HG03457 (cell line): ENCODE data around the gene GABRA6.
A peak's percentile ranks its signal among the peaks of the same experiment; 100 is the strongest.
"Not testable (repeated sequence)": the region's sequence is repeated elsewhere in the genome, so short reads cannot be mapped to it uniquely, and the experiment has no call there.

Experiments used
- ATAC-seq: cut with Tn5 transposase; IDR thresholded peaks from one replicate; pipeline ENCODE4 v1.9.1; 2021; ENCODE audit warnings: moderate number of reproducible peaks; ENCODE audit not compliant: unreplicated experiment

The GABRA6 gene

GRCh38 chr5:161685461-161685860, at the start of gene GABRA6:
Gene GABRA6, plus strand, starts transcription at chr5:161685721. Its CDS starts 269 bp downstream, at chr5:161685990.
- ATAC-seq = no peak

- no peak for ATAC-seq
These were observed 47.9 kb upstream of the GABRA6 start for GRCh38 chr5:161637591-161637990.

- ATAC-seq = no peak
These were observed 44.1 kb upstream of the GABRA6 start for GRCh38 chr5:161641444-161641843.

DNA sequence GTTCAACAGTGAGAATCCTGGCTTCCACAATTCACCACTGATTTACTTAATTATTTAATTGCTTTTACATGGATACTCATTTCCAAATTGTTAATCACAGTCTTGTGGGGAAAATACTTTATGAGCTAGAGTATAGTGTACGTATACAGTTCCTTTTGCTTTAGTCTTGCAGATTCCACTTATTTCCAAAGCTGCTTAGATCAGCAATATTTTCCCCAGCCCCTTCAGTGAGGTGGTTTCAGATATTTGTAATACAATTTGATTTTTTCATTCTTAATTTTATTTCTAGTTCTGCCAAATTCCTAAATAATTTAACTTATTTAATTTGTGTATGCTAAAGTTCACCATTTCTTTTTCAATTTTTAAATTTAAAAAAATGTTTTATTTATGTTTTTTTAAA, 40.3 kb upstream of the GABRA6 start:
- ATAC-seq = no peak

DNA sequence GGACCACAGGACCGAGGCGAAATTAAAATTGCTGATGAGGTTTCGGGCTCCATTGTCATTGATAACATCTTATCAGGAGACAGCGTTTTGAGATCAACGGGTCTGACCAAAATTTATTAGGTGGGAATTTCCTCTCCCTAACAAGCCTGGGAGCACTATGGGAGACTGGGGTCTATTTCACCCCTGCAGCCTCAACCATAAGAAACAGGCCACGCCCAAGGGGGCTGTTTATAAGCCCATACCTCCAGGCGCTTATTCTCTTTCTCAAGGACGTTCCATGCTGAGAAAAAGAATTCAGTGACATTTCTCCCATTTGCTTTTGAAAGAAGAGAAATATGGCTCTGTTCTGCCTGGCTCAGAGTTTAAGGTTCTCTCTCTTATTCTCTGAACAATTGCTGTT, 33.6 kb upstream of the GABRA6 start:
- not testable (repeated sequence) for ATAC-seq

- ATAC-seq = no peak
These were observed 24.7 kb upstream of the GABRA6 start for GRCh38 chr5:161660806-161661205.

GRCh38 chr5:161663431-161663830, 22.1 kb upstream of the GABRA6 start:
- ATAC-seq = no peak

DNA sequence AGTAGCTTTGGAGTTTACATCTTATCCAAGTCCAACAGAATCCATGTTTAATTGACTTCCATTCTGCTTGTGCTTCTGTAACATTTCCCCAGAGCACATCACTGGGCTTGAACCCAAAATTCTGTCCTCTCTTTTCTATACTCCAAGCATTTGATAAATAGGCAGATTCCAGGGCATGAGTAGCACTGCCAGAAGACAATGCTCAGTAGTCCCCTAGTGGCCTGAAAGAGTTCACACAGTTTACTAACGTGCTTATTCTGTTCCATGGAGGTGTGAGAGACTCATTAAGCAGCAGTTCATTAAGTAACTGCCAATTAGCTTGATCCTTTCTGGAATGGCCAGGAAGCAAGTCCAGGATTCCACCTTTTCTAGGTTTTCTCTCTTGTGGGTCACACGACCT, 9.4 kb upstream of the GABRA6 start:
- peak; percentile 92 for ATAC-seq

DNA sequence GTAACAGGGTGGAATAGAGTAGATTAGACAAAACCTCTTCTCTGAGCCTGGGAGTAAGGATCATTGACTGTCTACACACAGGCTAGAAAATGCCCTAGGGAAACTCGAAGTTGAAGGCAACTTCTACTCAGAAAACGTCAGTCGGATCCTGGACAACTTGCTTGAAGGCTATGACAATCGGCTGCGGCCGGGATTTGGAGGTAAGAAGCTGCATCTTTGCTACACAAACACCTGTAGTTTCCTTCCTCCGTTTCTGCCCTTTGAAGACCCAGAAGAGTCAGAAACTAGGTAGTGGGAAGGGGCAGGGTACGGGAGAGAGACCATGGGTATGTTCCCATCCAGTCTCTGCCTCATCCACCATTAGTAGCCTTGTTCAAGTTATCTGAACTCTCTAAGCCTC, 628 bp downstream of the GABRA6 start:
- ATAC-seq = no peak

GRCh38 chr5:161686881-161687280, 1.4 kb downstream of the GABRA6 start:
- ATAC-seq = no peak

GRCh38 chr5:161687316-161687715, 1.8 kb downstream of the GABRA6 start:
- no peak for ATAC-seq

- no peak for ATAC-seq
These were observed 6.4 kb downstream of the GABRA6 start for GRCh38 chr5:161691911-161692310.

DNA sequence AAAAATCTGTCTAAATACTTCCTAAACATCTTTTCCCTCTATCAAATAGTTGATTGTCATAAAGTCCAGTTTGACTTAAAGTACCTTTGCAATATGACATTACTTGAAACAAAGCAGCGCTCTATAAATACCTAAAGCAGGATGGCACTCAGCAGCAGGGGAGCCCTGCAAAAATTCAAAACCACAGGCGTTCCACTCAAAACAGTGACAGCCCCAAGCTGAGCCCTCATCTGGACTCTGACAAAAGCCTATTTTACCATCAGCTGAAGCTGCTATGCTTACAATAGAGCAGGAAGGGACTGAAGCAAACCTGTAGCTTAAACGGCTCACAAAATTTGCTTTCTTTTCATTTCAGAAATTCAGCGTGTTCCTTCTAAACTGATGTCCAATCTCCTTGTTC, 11.5 kb downstream of the GABRA6 start:
- no peak for ATAC-seq

GRCh38 chr5:161700065-161700464, 14.5 kb downstream of the GABRA6 start:
- no peak for ATAC-seq

DNA sequence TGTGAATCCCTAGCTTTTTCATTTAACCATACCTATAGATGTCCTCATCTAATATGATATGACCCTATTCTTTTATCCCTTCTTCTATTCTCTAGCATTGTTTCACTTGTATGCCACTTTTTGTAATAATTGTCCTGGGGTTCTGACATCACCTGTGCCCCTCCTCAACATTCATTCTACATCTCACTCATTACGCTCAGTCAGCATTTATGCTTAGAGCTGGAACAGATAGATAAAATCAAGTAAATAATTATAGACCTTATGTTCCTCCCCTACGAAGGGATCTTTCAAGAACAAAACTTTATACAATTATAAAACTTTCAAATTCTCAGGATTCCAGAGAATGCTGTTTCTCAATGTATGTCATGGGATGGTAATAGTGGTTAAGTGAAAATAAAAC, 18.0 kb downstream of the GABRA6 start:
- no peak for ATAC-seq

- ATAC-seq = no peak
These were observed 21.9 kb downstream of the GABRA6 start for GRCh38 chr5:161707382-161707781.

DNA sequence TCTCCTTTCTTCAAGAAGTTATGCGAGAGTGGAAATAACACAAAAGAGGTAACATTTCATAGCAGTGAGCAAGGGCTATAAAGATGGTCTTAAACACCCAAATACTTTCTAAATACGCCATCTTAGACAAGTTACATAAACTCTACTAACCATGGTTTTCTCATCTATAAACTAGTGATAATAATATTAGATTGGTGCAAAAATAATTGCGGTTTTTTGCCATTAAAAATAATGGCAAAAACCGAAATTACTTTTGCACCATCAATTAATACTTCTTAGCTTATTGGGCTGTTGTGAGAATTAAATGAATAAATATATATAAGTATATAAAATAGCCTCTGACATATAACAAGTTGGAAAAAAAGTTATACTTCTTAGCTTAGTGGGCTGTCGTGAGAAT, 23.7 kb downstream of the GABRA6 start:
- no peak for ATAC-seq

DNA sequence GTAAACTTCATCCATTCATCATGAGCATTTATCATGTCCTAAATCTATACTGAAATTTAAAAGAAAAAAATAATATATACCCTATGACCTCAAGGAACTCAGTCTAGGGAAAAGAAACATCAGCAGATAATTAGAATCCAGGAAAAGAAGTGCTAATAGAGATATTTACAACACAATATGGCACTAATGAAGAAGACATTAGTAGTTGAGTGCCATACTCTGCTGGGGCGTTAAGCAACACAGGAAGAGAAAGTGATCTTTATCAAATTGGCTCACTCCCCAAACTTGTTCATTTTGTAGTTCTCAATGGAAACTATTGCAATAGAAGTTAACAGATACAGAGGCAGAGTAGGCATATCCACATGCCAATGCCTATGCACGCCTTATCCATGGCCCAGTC, 27.5 kb downstream of the GABRA6 start:
- ATAC-seq = no peak

GRCh38 chr5:161719157-161719556, 33.6 kb downstream of the GABRA6 start:
- no peak for ATAC-seq

- ATAC-seq = no peak
These were observed 34.9 kb downstream of the GABRA6 start for GRCh38 chr5:161720460-161720859.

- ATAC-seq = no peak
These were observed 49.2 kb downstream of the GABRA6 start for GRCh38 chr5:161734741-161735140.

GRCh38 chr5:161740433-161740832, 54.9 kb downstream of the GABRA6 start:
- ATAC-seq = no peak

DNA sequence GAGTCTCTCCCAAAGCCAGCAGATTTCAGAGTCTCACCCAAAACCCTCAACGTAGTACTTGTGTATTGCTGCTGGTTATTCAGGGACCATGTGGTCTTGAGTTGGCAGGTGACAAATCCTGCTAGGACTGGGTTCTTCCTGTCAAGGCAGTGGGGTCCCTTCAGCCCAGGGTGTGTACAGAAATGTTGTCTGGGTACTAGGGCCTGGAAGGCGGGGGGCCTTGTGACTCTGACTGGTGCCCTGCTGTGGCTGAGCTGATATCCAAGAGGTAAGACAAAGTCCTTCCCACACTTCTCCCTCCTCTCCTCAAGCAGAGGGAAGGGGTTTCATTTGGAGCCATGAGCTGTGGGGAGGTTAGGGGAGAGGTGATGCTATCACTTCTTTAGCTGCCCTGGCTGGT, 58.8 kb downstream of the GABRA6 start:
- no peak for ATAC-seq

GRCh38 chr5:161745392-161745791, 59.9 kb downstream of the GABRA6 start:
- ATAC-seq = no peak
